ENCODE measurements around the gene ZFP62.

ZFP62 gene

GRCh38 chr5:180909782-180910181, 48.7 kb upstream of the ZFP62 start:
- no peak overlapping the region for H3K9ac ChIP-seq (ENCODE audit: low read length)
- H3K4me2 ChIP-seq (ENCODE audit: low read depth, low read length, poor library complexity, severe bottlenecking): no peak overlapping the region
- no peaks in the 10 kb centered on the region for H3K9me2 ChIP-seq (replicated peaks; ENCODE audit: insufficient read depth, low read length)

GRCh38 chr5:180908998-180909731, 48.1 kb upstream of the ZFP62 start:
- H2AFZ ChIP-seq (ENCODE audit: low read depth, low read length, severe bottlenecking): no peak overlapping the region
- no peak overlapping the region for H3K4me2 ChIP-seq (ENCODE audit: low read depth, low read length, poor library complexity, severe bottlenecking)
- H3K9me3 ChIP-seq (ENCODE audit: insufficient read depth, low read length): no peaks in the 10 kb centered on the region
- no peak overlapping the region for H3K9ac ChIP-seq (ENCODE audit: low read length)
- H3K9me2 ChIP-seq (replicated peaks; ENCODE audit: insufficient read depth, low read length): no peaks in the 10 kb centered on the region
- H3K36me3 ChIP-seq (ENCODE audit: low read length): no peaks in the 10 kb centered on the region
- H3K27ac ChIP-seq (ENCODE audit: low read depth, low read length): no peak overlapping the region
- no peaks in the 10 kb centered on the region for H3K79me2 ChIP-seq (ENCODE audit: insufficient read depth, low read length)
- no peaks in the 10 kb centered on the region for H4K20me1 ChIP-seq (ENCODE audit: low read depth, low read length)
- H3K4me3 ChIP-seq (ENCODE audit: insufficient read depth, low read length, poor library complexity, severe bottlenecking): no peak overlapping the region
- no peaks in the 10 kb centered on the region for H3K27me3 ChIP-seq (ENCODE audit: low read length)
- no peaks in the 10 kb centered on the region for H3F3A ChIP-seq (ENCODE audit: insufficient read depth)
- TF ChIP-seq EZH2phosphoT487 (conservative IDR thresholded peaks at IDR 0.05; ENCODE audit: low read length) (no peak), CTCF (IDR thresholded peaks at IDR 0.05; ENCODE audit: insufficient read depth, low read length, poor library complexity, severe bottlenecking) (no peak)

More at GRCh38 chr5:180909782-180910181, 48.7 kb upstream of the ZFP62 start:
- Histone ChIP-seq H3K27ac (ENCODE audit: low read depth, low read length) (no peak overlapping the region), H4K20me1 (ENCODE audit: low read depth, low read length) (no peaks in the 10 kb centered on the region), H2AFZ (ENCODE audit: low read depth, low read length, severe bottlenecking) (no peak overlapping the region), H3K79me2 (ENCODE audit: insufficient read depth, low read length) (no peaks in the 10 kb centered on the region), H3F3A (ENCODE audit: insufficient read depth) (no peaks in the 10 kb centered on the region), H3K36me3 (ENCODE audit: low read length) (no peaks in the 10 kb centered on the region), H3K4me3 (ENCODE audit: insufficient read depth, low read length, poor library complexity, severe bottlenecking) (no peak overlapping the region), H3K27me3 (ENCODE audit: low read length) (no peaks in the 10 kb centered on the region), H3K9me3 (ENCODE audit: insufficient read depth, low read length) (no peaks in the 10 kb centered on the region)
- TF ChIP-seq EZH2phosphoT487 (conservative IDR thresholded peaks at IDR 0.05; ENCODE audit: low read length) (no peak), CTCF (IDR thresholded peaks at IDR 0.05; ENCODE audit: insufficient read depth, low read length, poor library complexity, severe bottlenecking) (no peak)

GRCh38 chr5:180908400-180908799, 47.3 kb upstream of the ZFP62 start:
- H3K4me3 ChIP-seq (ENCODE audit: insufficient read depth, low read length, poor library complexity, severe bottlenecking): no peak overlapping the region
- no peak overlapping the region for H3K4me2 ChIP-seq (ENCODE audit: low read depth, low read length, poor library complexity, severe bottlenecking)
- no peaks in the 10 kb centered on the region for H3K9me2 ChIP-seq (replicated peaks; ENCODE audit: insufficient read depth, low read length)
- no peaks in the 10 kb centered on the region for H3K27me3 ChIP-seq (ENCODE audit: low read length)
- H3K9me3 ChIP-seq (ENCODE audit: insufficient read depth, low read length): no peaks in the 10 kb centered on the region
- no peaks in the 10 kb centered on the region for H3K79me2 ChIP-seq (ENCODE audit: insufficient read depth, low read length)
- H2AFZ ChIP-seq (ENCODE audit: low read depth, low read length, severe bottlenecking): no peak overlapping the region
- no peak overlapping the region for H3K27ac ChIP-seq (ENCODE audit: low read depth, low read length)
- H4K20me1 ChIP-seq (ENCODE audit: low read depth, low read length): no peaks in the 10 kb centered on the region
- TF ChIP-seq EZH2phosphoT487 (conservative IDR thresholded peaks at IDR 0.05; ENCODE audit: low read length) (no peak), CTCF (IDR thresholded peaks at IDR 0.05; ENCODE audit: insufficient read depth, low read length, poor library complexity, severe bottlenecking) (no peak)
- no peaks in the 10 kb centered on the region for H3K36me3 ChIP-seq (ENCODE audit: low read length)
- no peak overlapping the region for H3K9ac ChIP-seq (ENCODE audit: low read length)
- no peaks in the 10 kb centered on the region for H3F3A ChIP-seq (ENCODE audit: insufficient read depth)
